ENCODE measurements around the gene STIM1.

Gene STIM1

GRCh38 chr11:3925513-3925912 is 70.0 kb downstream of the STIM1 start:
- no peak for DNase-seq

- DNase-seq, result no peak
These were observed 71.1 kb downstream of the STIM1 start for GRCh38 chr11:3926458-3927095.

GRCh38 chr11:3927129-3927796 is 71.8 kb downstream of the STIM1 start:
- DNase-seq, result no peak

GRCh38 chr11:3929232-3929631 is 73.8 kb downstream of the STIM1 start:
- no peak for DNase-seq

- DNase-seq, result no peak
These were observed 74.2 kb downstream of the STIM1 start for GRCh38 chr11:3929649-3930048.

GRCh38 chr11:3932698-3933097 is 77.2 kb downstream of the STIM1 start:
- no peak for DNase-seq

GRCh38 chr11:3933165-3933628 is 77.7 kb downstream of the STIM1 start:
- no peak for DNase-seq

GRCh38 chr11:3934658-3935057 is 79.2 kb downstream of the STIM1 start:
- no peak for DNase-seq

- no peak for DNase-seq
These were observed 81.1 kb downstream of the STIM1 start for GRCh38 chr11:3936517-3936916.

- DNase-seq, result no peak
These were observed 83.7 kb downstream of the STIM1 start for GRCh38 chr11:3939211-3939610.

GRCh38 chr11:3939651-3940190 is 84.3 kb downstream of the STIM1 start:
- no peak for DNase-seq

GRCh38 chr11:3942160-3942955 is 86.9 kb downstream of the STIM1 start:
- DNase-seq, result no peak

GRCh38 chr11:3942956-3943497 is 87.6 kb downstream of the STIM1 start:
- no peak for DNase-seq

- DNase-seq, result no peak
These were observed 88.7 kb downstream of the STIM1 start for GRCh38 chr11:3944198-3944597.

GRCh38 chr11:3946455-3947017 is 91.1 kb downstream of the STIM1 start:
- DNase-seq, result no peak

GRCh38 chr11:3947061-3947460 is 91.6 kb downstream of the STIM1 start:
- DNase-seq, result peak; percentile 59

- no peak for DNase-seq
These were observed 93.7 kb downstream of the STIM1 start for GRCh38 chr11:3949125-3949524.

- no peak for DNase-seq
These were observed 95.7 kb downstream of the STIM1 start for GRCh38 chr11:3950996-3951660.

GRCh38 chr11:3952715-3953114 is 97.3 kb downstream of the STIM1 start:
- no peak for DNase-seq

GRCh38 chr11:3953327-3953726 is 97.9 kb downstream of the STIM1 start:
- DNase-seq, result no peak

- no peak for DNase-seq
These were observed 99.2 kb downstream of the STIM1 start for GRCh38 chr11:3954448-3955298.

Measured in CD4-positive, alpha-beta T cell treated with Interleukin-15 for 1 hour (primary cell).